KMS-11 (cell line): ENCODE measurements around the gene ASH1L.

Experiments used
- H2AFZ ChIP-seq: fragments of 200-600 bp; sonication (generic); 2 replicates; pipeline ENCODE4 v1.6.1; 2016; ENCODE audit warnings: antibody characterized with exemption, mixed run types, low read depth
- H3K27ac ChIP-seq: fragments of 200-600 bp; sonication (generic); 2 replicates; pipeline ENCODE4 v1.6.1; 2016; ENCODE audit warnings: mild to moderate bottlenecking, mixed run types
- H3K27me3 ChIP-seq: fragments of 200-600 bp; sonication (generic); 2 replicates; pipeline ENCODE4 v1.6.1; 2017; ENCODE audit warnings: mild to moderate bottlenecking, low read depth, mixed run types, moderate library complexity; ENCODE audit not compliant: insufficient read depth
- H3K36me3 ChIP-seq: fragments of 200-600 bp; sonication (generic); 2 replicates; pipeline ENCODE4 v1.6.1; 2017; ENCODE audit warnings: mild to moderate bottlenecking, mixed run types; ENCODE audit not compliant: insufficient read depth
- H3K4me1 ChIP-seq: fragments of 200-600 bp; sonication (generic); 2 replicates; pipeline ENCODE4 v1.6.1; 2016; ENCODE audit warnings: mild to moderate bottlenecking, low read depth, mixed run types; ENCODE audit not compliant: poor library complexity, severe bottlenecking
- H3K4me2 ChIP-seq: fragments of 200-600 bp; sonication (generic); 2 replicates; pipeline ENCODE4 v1.7.0; 2016; ENCODE audit warnings: mild to moderate bottlenecking, mixed run types
- H3K4me3 ChIP-seq: fragments of 200-600 bp; sonication (generic); IDR thresholded peaks from 2 replicates; pipeline ENCODE4 v1.6.1; 2017; ENCODE audit warnings: low read depth, low read length, mixed read lengths; ENCODE audit not compliant: insufficient read depth
- H3K79me2 ChIP-seq: fragments of 200-600 bp; sonication (generic); 2 replicates; pipeline ENCODE4 v1.6.1; 2016; ENCODE audit warnings: low read depth, mixed run types; ENCODE audit not compliant: insufficient read depth
- H3K9ac ChIP-seq: fragments of 200-600 bp; sonication (generic); 2 replicates; pipeline ENCODE4 v1.6.1; 2016; ENCODE audit warnings: mild to moderate bottlenecking, mixed run types
- H4K20me1 ChIP-seq: fragments of 200-600 bp; sonication (generic); 2 replicates; pipeline ENCODE4 v1.6.1; 2016; ENCODE audit warnings: mild to moderate bottlenecking, mixed run types; ENCODE audit not compliant: insufficient read depth
- TF ChIP-seq, protein P1 (sequence below): fragments of 200-600 bp; sonication (generic); conservative IDR thresholded peaks from 2 replicates; pipeline ENCODE4 v1.6.1; 2017; ENCODE audit warnings: low read depth, mild to moderate bottlenecking, antibody characterized with exemption, low read length, moderate library complexity, mixed read lengths

ASH1L gene

DNA sequence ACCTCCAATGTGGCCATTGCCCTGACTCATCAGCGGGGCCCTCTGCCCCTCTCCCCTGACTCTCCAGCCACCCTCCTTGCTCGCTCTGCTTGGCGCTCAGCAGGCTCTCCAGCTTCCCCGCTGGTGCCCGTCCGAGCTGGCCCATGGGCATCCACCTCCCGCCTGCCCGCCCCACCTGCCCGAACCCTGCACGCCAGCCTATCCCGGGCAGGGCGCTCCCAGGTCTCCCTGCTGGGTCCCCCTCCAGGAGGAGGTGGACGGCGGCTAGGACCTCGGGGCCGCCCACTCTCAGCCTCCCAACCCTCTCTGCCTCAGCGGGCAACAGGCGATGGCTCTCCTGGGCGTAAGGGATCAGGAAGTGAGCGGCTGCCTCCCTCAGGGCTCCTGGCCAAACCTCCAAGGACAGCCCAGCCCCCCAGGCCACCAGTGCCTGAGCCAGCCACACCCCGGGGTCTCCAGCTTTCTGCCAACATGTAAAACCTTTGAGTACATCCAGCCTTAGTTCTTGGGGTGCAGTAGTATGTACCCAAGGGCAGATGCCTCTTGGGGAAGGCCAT, 274.5 kb downstream of the ASH1L start:
- Histone ChIP-seq H4K20me1 (no peaks in the 10 kb centered on the region), H3K27me3 (peaks cover 32% of the 10 kb centered on the region; the same call in 1 of the 2 replicates), H2AFZ (no peak overlapping the region), H3K4me2 (no peak overlapping the region), H3K79me2 (no peaks in the 10 kb centered on the region), H3K4me1 (no peaks in the 10 kb centered on the region), H3K36me3 (no peaks in the 10 kb centered on the region), H3K4me3 (no peak overlapping the region), H3K9ac (no peak overlapping the region), H3K27ac (no peak overlapping the region)
- TF ChIP-seq, protein P1, sequence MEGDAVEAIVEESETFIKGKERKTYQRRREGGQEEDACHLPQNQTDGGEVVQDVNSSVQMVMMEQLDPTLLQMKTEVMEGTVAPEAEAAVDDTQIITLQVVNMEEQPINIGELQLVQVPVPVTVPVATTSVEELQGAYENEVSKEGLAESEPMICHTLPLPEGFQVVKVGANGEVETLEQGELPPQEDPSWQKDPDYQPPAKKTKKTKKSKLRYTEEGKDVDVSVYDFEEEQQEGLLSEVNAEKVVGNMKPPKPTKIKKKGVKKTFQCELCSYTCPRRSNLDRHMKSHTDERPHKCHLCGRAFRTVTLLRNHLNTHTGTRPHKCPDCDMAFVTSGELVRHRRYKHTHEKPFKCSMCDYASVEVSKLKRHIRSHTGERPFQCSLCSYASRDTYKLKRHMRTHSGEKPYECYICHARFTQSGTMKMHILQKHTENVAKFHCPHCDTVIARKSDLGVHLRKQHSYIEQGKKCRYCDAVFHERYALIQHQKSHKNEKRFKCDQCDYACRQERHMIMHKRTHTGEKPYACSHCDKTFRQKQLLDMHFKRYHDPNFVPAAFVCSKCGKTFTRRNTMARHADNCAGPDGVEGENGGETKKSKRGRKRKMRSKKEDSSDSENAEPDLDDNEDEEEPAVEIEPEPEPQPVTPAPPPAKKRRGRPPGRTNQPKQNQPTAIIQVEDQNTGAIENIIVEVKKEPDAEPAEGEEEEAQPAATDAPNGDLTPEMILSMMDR: no peak

DNA sequence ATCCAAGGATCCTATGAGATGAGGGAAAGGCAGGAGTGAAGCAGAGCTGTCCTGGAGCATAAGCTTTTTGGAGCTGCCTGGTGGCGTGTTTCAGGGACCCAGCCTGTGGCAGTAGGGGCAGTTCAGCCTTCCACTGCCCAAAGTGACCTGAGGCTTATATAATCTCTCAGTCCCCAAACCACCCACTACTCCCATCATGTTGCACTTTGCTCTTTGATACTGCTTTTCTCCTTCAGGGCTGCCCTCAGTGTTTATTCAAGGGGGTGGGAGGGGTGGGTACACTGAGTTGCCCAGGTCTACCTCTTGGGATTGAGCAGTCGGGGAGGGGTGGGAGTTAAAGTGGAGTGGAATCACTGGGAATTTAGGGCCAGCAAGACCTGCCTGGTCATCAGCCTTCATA, 276.1 kb downstream of the ASH1L start:
- Histone ChIP-seq H3K4me1 (no peaks in the 10 kb centered on the region), H3K36me3 (no peaks in the 10 kb centered on the region), H2AFZ (no peak overlapping the region), H3K9ac (no peak overlapping the region), H3K79me2 (no peaks in the 10 kb centered on the region), H4K20me1 (no peaks in the 10 kb centered on the region), H3K27ac (no peak overlapping the region), H3K4me2 (no peak overlapping the region), H3K27me3 (peaks cover 18% of the 10 kb centered on the region; the same call in 1 of the 2 replicates), H3K4me3 (no peak overlapping the region)
- TF ChIP-seq, protein P1: no peak

DNA sequence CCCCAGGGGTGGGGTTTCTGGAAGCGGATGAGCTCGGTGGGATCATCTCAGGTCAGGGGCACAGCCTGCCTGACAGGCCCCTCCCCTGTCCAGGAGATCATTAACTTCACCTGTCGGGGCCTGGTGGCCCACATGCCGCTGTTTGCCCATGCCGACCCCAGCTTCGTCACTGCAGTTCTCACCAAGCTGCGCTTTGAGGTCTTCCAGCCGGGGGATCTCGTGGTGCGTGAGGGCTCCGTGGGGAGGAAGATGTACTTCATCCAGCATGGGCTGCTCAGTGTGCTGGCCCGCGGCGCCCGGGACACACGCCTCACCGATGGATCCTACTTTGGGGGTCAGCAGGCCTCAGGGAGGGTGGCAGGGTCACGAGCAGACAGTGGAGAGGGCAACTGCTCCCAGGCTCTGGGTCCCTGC, 277.0 kb downstream of the ASH1L start:
- Histone ChIP-seq H3K27ac (no peak overlapping the region), H3K79me2 (no peaks in the 10 kb centered on the region), H3K4me1 (no peaks in the 10 kb centered on the region), H3K36me3 (no peaks in the 10 kb centered on the region), H3K4me3 (no peak overlapping the region), H2AFZ (no peak overlapping the region), H3K4me2 (no peak overlapping the region), H3K9ac (no peak overlapping the region), H4K20me1 (no peaks in the 10 kb centered on the region), H3K27me3 (peaks cover 12% of the 10 kb centered on the region; the same call in 1 of the 2 replicates)
- TF ChIP-seq, protein P1: no peak
